NCI-H2107 treated with DMSO at 0.1 percent for 48 hours (cell line): ENCODE results near the gene PARP1.

Experiments
- DNase-seq: peaks from one replicate; lab custom pipeline; 2025; ENCODE audit not compliant: unreplicated experiment; lab: John Stamatoyannopoulos, UW

PARP1 gene

DNA sequence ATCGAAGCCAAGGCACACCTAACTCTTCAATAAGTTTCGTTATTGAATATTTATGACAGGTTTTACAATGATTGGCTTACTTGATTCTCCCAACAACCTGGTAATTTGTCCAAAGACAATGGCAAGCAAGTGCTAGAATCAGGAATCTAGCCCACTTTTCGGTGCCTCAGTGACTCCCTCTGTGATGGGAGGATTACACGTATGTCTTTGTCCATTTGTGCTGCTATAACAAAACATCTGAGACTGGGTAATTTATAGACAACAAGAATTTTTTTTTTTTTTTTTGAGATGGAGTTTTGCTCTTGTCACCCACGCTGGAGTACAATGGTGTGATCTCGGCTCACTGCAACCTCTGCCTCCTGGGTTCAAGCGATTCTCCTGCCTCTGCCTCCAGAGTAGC is 96.5 kb downstream of the PARP1 start:
- DNase-seq = no peak
